B cell (primary cell): ENCODE results near the gene AP1G1.

Source experiments
- CTCF ChIP-seq: fragments of 200-600 bp; IDR thresholded peaks from one replicate; pipeline ENCODE4 v1.8.0; 2022; ENCODE audit warnings: antibody characterized with exemption, mild to moderate bottlenecking
- EZH2 ChIP-seq: IDR thresholded peaks from 2 replicates; pipeline ENCODE4 v1.6.1; 2012; ENCODE audit warnings: borderline replicate concordance, low read depth, mild to moderate bottlenecking, moderate library complexity, low read length; ENCODE audit not compliant: insufficient read depth, poor library complexity, severe bottlenecking

GRCh38 chr16:71726476-71727315 is 81.9 kb downstream of the AP1G1 start:
- TF ChIP-seq CTCF (no peak), EZH2 (no peak)
